Central memory CD8-positive, alpha-beta T cell (primary cell): Measurements from ENCODE around the gene CDH20.
A peak's percentile ranks its signal among the peaks of the same experiment; 100 is the strongest.

Source experiments
- ATAC-seq: fragments of 150-1000 bp; cut with Tn5 transposase; replicated peaks from 2 replicates; pipeline ENCODE4 v1.10.0; 2022; ENCODE audit warnings: mild to moderate bottlenecking, moderate FRiP score, moderate number of reproducible peaks; ENCODE audit not compliant: poor library complexity, severe bottlenecking; ENCODE audit errors: extremely low read depth
- DNase-seq, 2 donors: peaks; one replicate each; pipeline ENCODE4 v3.0.0; 2021; ENCODE audit warnings: low spot score in 2 of 2
- H3K27ac Mint-ChIP-seq: one replicate; pipeline ENCODE4 v1.8.0; 2022; ENCODE audit warnings: low read depth, mild to moderate bottlenecking, moderate library complexity, mixed read lengths
- H3K27me3 Mint-ChIP-seq: one replicate; pipeline ENCODE4 v1.8.0; 2022; ENCODE audit warnings: mixed read lengths
- H3K36me3 Mint-ChIP-seq: one replicate; pipeline ENCODE4 v1.8.0; 2022; ENCODE audit warnings: mild to moderate bottlenecking, moderate library complexity, mixed read lengths; ENCODE audit not compliant: insufficient read depth
- H3K4me1 Mint-ChIP-seq: one replicate; pipeline ENCODE4 v1.8.0; 2022; ENCODE audit warnings: mixed read lengths
- H3K4me3 Mint-ChIP-seq: one replicate; pipeline ENCODE4 v1.8.0; 2022; ENCODE audit warnings: mild to moderate bottlenecking, moderate library complexity, mixed read lengths
- H3K9me3 Mint-ChIP-seq: one replicate; pipeline ENCODE4 v1.8.0; 2022; ENCODE audit warnings: mixed read lengths

The CDH20 gene

GRCh38 chr18:61575419-61575818 is 242.2 kb downstream of the CDH20 start:
- H3K36me3 Mint-ChIP-seq, result peaks cover 3% of the 10 kb centered on the region
- DNase-seq, result no peak
- ATAC-seq, result no peak
- no peak overlapping the region for H3K27ac Mint-ChIP-seq
- peaks cover 56% of the 10 kb centered on the region for H3K27me3 Mint-ChIP-seq
- peaks cover 9% of the 10 kb centered on the region for H3K9me3 Mint-ChIP-seq
- no peaks in the 10 kb centered on the region for H3K4me1 Mint-ChIP-seq
- no peak overlapping the region for H3K4me3 Mint-ChIP-seq

DNA sequence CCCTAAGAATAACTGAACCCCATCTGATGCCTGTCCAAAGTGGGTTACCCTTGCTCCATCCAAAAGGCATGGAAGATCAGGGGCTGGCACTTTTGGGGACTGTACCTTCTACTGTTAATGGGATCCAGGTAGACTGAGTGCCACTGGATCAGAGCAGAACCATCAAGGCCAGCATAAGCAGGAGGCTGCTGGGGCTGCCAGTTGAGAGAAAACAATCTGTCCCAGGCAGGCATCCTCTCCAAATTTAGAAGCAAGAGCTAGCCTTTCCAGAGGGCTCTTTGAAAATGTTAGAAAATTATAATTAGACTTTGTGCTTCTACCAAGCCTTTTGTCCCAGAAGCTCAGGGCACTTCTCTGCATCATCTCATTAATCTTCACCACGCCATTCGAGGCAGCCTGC is 245.6 kb downstream of the CDH20 start:
- peaks cover 70% of the 10 kb centered on the region for H3K27me3 Mint-ChIP-seq
- ATAC-seq, result no peak

DNA sequence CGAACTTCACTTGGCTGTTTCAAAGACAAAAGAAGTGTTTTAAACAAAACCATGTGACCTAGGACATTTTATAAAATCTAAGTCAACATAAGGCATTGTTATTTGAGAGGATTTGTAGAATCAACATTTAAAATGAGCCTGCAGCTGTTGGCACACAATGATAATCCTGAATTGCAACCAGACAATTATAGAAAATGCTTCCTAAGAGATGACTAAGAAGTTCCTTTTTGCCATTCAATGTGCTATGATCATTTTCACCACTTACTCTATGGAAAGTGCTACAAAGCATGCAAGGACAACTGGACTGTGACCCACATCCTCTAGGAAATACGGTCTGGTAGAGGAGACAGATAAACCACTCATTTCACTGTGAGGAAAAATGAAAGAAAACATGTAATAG is 246.4 kb downstream of the CDH20 start:
- peaks cover 11% of the 10 kb centered on the region for H3K4me1 Mint-ChIP-seq
- no peak for ATAC-seq
- peaks cover 68% of the 10 kb centered on the region for H3K27me3 Mint-ChIP-seq
- no peak overlapping the region for H3K27ac Mint-ChIP-seq
- no peak for DNase-seq
- no peaks in the 10 kb centered on the region for H3K9me3 Mint-ChIP-seq
- H3K36me3 Mint-ChIP-seq, result peaks cover 3% of the 10 kb centered on the region
- H3K4me3 Mint-ChIP-seq, result no peak overlapping the region

More for the DNA sequence above, 245.6 kb downstream of the CDH20 start:
- Mint-ChIP-seq H3K36me3 (peaks cover 3% of the 10 kb centered on the region), H3K4me3 (no peak overlapping the region), H3K27ac (no peak overlapping the region), H3K9me3 (no peaks in the 10 kb centered on the region), H3K4me1 (peaks cover 11% of the 10 kb centered on the region)
- no peak for DNase-seq

- Mint-ChIP-seq H3K9me3 (no peaks in the 10 kb centered on the region), H3K27ac (no peak overlapping the region), H3K4me3 (no peak overlapping the region), H3K4me1 (peaks cover 11% of the 10 kb centered on the region), H3K27me3 (peaks cover 68% of the 10 kb centered on the region), H3K36me3 (peaks cover 2% of the 10 kb centered on the region)
- no peak for DNase-seq
- no peak for ATAC-seq
Measured at GRCh38 chr18:61580046-61580445, 246.8 kb downstream of the CDH20 start.

DNA sequence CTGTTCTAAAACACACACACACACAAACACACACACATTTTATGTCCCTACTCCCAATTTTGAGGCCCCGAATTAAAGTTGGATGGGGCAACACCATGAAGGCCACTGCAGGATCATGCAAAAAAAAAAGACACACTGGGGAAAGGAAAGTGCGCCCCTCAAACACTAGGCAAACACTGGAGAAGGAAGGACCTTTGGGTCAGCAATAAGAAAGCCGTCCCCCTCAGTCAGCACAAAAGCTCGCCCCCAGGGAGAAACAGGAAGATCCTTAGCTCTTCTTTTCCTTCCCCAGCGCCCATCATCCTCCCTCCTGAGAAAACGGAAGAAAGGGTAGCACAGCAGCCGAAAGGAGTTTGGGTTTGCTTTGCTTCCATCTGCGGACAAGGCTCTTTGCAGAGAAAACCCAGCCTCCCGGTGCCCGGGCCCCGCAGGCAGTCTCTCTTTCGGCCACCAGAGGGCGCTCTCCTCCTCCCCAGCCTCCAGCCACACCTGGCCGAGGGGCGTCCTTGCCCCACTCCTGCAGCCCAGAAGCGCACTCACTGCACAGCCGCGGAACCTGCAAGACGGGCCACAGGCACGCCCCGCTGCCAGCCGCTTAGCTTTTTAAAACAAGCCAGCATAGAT is 248.5 kb downstream of the CDH20 start:
- Mint-ChIP-seq H3K9me3 (no peaks in the 10 kb centered on the region), H3K27me3 (peaks cover 52% of the 10 kb centered on the region), H3K27ac (no peak overlapping the region), H3K4me3 (peak overlapping the region; percentile 9), H3K4me1 (peaks cover 11% of the 10 kb centered on the region), H3K36me3 (no peaks in the 10 kb centered on the region)
- ATAC-seq (peak; percentile 56), DNase-seq (peak; percentile 39 to 64)

DNA sequence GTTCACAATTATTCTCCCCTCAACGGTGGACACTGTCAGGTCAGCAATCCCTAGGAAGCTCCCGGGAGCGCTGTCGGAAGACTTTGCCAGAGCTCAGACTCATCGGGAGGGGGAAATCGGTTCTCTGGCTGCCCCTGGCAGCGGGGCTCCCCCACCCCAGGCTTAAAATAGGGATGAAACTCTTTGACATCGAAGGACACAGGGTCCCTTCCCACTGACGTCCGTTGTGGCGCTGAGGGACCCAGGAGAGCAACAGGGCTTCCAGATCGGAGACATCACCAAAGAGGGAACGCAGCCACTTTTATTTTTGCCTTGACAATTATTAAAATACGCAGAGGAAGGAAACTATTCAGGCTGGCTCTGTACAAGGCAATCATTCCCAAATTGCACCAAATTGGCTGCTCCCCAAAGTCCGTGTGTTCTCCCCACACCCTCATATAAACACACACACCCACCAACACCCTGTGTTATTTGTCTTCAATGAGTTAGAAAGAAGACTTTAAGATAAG is 249.0 kb downstream of the CDH20 start:
- no peak overlapping the region for H3K27ac Mint-ChIP-seq
- ATAC-seq, result no peak
- H3K9me3 Mint-ChIP-seq, result no peaks in the 10 kb centered on the region
- no peaks in the 10 kb centered on the region for H3K36me3 Mint-ChIP-seq
- peaks cover 11% of the 10 kb centered on the region for H3K4me1 Mint-ChIP-seq
- H3K27me3 Mint-ChIP-seq, result peaks cover 50% of the 10 kb centered on the region
- no peak for DNase-seq
- H3K4me3 Mint-ChIP-seq, result no peak overlapping the region

DNA sequence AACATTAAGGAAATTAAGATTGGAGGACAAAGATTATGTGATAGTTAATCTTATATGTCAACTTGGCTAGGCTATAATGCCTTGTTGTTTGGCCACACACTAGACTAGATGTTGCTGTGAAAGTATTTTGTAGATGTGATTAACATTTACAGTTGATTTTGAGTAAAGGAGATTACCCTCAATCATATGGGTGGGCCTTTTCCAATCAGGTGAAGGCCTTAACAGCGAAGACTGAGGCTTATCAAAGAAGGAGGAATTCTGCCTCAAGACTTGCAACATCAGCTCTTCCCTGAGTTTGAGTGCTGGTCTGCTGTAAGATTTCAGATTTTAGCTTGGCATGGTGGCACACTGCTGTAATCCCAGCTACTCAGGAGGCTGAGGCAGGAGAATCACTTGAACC is 250.3 kb downstream of the CDH20 start:
- Mint-ChIP-seq H3K36me3 (no peaks in the 10 kb centered on the region), H3K27ac (no peak overlapping the region), H3K9me3 (no peaks in the 10 kb centered on the region), H3K4me3 (no peak overlapping the region), H3K27me3 (peaks cover 48% of the 10 kb centered on the region), H3K4me1 (peaks cover 11% of the 10 kb centered on the region)
- ATAC-seq, result no peak
- no peak for DNase-seq

GRCh38 chr18:61587865-61588264 is 254.6 kb downstream of the CDH20 start:
- H3K27ac Mint-ChIP-seq, result no peak overlapping the region
- H3K36me3 Mint-ChIP-seq, result no peaks in the 10 kb centered on the region
- no peaks in the 10 kb centered on the region for H3K9me3 Mint-ChIP-seq
- no peaks in the 10 kb centered on the region for H3K4me1 Mint-ChIP-seq
- H3K4me3 Mint-ChIP-seq, result no peak overlapping the region
- ATAC-seq (no peak), DNase-seq (no peak)
- H3K27me3 Mint-ChIP-seq, result peaks cover 26% of the 10 kb centered on the region

DNA sequence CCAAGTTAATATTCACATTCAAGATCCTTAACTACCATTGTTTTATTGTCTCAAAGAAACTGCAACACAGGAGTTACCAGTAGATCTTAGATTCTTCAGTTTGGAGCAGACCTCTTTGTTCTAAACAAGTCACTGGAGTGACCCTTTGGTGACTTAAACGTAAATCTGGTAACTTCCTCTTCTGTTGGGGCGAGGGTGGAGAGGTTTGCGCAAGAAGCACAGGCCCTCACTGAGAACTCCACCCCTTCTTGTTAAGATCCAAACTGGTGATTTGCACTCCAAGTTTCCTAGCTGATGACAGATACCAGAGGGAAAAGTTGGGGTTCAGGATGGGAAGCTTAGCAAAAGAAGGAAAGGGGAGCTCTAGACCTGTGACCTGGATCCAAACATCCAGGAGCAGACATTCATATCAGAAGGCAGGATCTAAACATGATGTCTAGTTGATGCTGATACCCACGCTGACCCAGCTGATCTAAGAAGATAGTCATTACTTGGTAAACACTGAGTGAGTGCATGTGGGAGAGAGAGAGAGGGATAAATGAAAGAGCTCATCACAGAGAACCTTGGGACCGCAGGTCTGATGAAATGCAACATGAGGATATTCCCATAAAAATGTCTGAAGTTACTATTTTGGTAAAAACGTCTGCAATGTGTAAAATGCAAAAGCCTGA is 256.0 kb downstream of the CDH20 start:
- Mint-ChIP-seq H3K27me3 (peaks cover 34% of the 10 kb centered on the region), H3K4me1 (no peaks in the 10 kb centered on the region), H3K9me3 (no peaks in the 10 kb centered on the region), H3K4me3 (no peak overlapping the region), H3K36me3 (no peaks in the 10 kb centered on the region), H3K27ac (no peak overlapping the region)
- DNase-seq (no peak), ATAC-seq (no peak)

DNA sequence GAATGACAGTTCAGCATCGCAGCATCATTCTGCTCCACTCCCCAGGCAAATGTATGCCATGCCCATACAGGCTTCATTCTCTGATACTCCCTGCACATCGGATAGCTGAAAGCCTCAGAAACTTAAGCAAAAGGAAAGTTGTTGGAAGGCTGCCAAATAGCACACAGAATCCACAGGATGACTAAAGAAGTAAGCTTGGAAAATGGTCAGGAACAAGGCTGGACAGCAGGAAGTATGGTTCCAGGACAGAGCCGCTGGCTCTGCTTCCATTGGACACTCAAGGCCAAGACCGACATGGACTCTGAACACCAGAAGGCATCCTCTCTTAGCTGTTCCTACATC is 256.5 kb downstream of the CDH20 start:
- no peak overlapping the region for H3K4me3 Mint-ChIP-seq
- H3K36me3 Mint-ChIP-seq, result no peaks in the 10 kb centered on the region
- no peak for ATAC-seq
- no peak overlapping the region for H3K27ac Mint-ChIP-seq
- H3K4me1 Mint-ChIP-seq, result no peaks in the 10 kb centered on the region
- no peaks in the 10 kb centered on the region for H3K9me3 Mint-ChIP-seq
- DNase-seq, result no peak
- peaks cover 35% of the 10 kb centered on the region for H3K27me3 Mint-ChIP-seq

- Mint-ChIP-seq H3K27me3 (peaks cover 35% of the 10 kb centered on the region), H3K36me3 (no peaks in the 10 kb centered on the region), H3K4me3 (no peak overlapping the region), H3K4me1 (no peaks in the 10 kb centered on the region), H3K9me3 (no peaks in the 10 kb centered on the region), H3K27ac (no peak overlapping the region)
- ATAC-seq (no peak), DNase-seq (no peak)
Measured at GRCh38 chr18:61591253-61591652, 258.0 kb downstream of the CDH20 start.

DNA sequence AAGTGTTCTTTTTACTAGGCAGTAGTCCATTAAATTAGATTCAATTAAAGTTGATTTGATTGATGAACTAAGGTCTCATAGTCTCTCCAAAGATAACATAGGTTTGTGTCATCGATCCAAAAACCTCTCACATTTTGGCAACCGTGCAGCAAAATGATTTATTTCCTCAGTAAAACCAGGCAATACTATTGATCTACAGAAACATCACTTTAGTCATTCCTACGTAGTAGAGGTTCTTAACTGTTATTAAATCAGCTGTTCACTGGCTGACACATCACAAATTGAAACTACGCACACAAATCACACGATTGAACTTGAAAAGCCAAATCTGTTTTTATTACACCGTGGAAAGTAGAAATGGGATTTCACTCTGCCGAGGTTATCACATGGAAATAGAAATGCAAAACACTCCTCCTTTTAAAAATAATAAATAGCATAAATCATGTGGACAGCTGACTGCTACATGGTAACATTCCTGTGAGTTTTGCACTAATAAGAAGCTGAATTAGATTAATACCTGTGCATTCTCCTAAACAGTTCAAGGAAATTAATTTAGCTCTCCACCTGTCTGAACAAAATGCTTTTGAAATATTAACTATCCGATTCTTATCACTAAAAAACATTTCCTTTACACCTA is 262.5 kb downstream of the CDH20 start:
- Mint-ChIP-seq H3K27ac (no peak overlapping the region), H3K4me3 (no peak overlapping the region), H3K36me3 (no peaks in the 10 kb centered on the region), H3K4me1 (no peaks in the 10 kb centered on the region), H3K27me3 (peaks cover 20% of the 10 kb centered on the region), H3K9me3 (no peaks in the 10 kb centered on the region)
- no peak for ATAC-seq
- DNase-seq, result no peak

DNA sequence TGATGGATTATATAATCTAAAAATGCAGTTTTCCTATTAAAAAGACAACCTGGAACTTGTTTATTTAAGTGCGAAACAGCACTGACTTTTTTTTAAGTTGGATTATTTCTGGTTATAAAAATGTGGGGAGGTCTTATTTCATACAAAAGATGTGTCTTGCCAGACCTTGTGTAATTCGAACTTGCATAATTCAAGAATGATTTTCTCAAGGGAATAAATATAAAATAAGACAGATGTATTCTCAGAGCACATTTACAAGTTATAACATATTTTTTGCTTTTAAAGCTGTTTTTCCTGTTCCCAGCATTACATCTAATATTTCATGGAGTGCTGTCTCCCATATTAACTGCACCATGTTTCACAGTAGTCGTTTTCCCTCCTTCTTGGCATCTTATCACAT is 263.1 kb downstream of the CDH20 start:
- H3K9me3 Mint-ChIP-seq, result no peaks in the 10 kb centered on the region
- DNase-seq (no peak), ATAC-seq (no peak)
- H3K27me3 Mint-ChIP-seq, result peaks cover 22% of the 10 kb centered on the region
- H3K27ac Mint-ChIP-seq, result no peak overlapping the region
- no peaks in the 10 kb centered on the region for H3K4me1 Mint-ChIP-seq
- no peak overlapping the region for H3K4me3 Mint-ChIP-seq
- no peaks in the 10 kb centered on the region for H3K36me3 Mint-ChIP-seq
